MM.1S (cell line): Measurements from ENCODE around the gene SSX2IP.
A peak's percentile ranks its signal among the peaks of the same experiment; 100 is the strongest.

Experiments
- DNase-seq: peaks from one replicate; pipeline ENCODE4 v3.0.0-alpha.2; 2015
- H2AFZ ChIP-seq: fragments of 300-600 bp; sonication (generic); 2 replicates; pipeline ENCODE4 v1.6.0; 2016; ENCODE audit warnings: antibody characterized with exemption, low read length
- H3F3A ChIP-seq: fragments of 300-600 bp; sonication (generic); 2 replicates; pipeline ENCODE4 v1.6.1; 2016; ENCODE audit warnings: mild to moderate bottlenecking, antibody characterized with exemption, low read length, moderate library complexity, mixed read lengths; ENCODE audit not compliant: insufficient read depth
- H3K27ac ChIP-seq: fragments of 300-600 bp; sonication (generic); 2 replicates; pipeline ENCODE4 v1.5.1; 2016; ENCODE audit warnings: mild to moderate bottlenecking, low read length
- H3K27me3 ChIP-seq: fragments of 300-600 bp; sonication (generic); replicated peaks from 2 replicates; pipeline ENCODE4 v1.6.0; 2016; ENCODE audit warnings: low read length; ENCODE audit not compliant: insufficient read depth
- H3K36me3 ChIP-seq: fragments of 300-600 bp; sonication (generic); replicated peaks from 2 replicates; pipeline ENCODE4 v1.6.1; 2016; ENCODE audit warnings: mild to moderate bottlenecking, low read length, mixed read lengths; ENCODE audit not compliant: insufficient read depth
- H3K4me1 ChIP-seq: fragments of 300-600 bp; sonication (generic); 2 replicates; pipeline ENCODE4 v1.6.1; 2016; ENCODE audit warnings: low read length, mixed read lengths
- H3K4me2 ChIP-seq: fragments of 300-600 bp; sonication (generic); 2 replicates; pipeline ENCODE4 v1.6.0; 2016; ENCODE audit warnings: low read depth, low read length
- H3K4me3 ChIP-seq: fragments of 300-600 bp; sonication (generic); 2 replicates; pipeline ENCODE4 v1.5.1; 2016; ENCODE audit warnings: low read length, mixed read lengths
- H3K79me2 ChIP-seq: fragments of 300-600 bp; sonication (generic); 2 replicates; pipeline ENCODE4 v1.6.1; 2016; ENCODE audit warnings: mixed run types, low read length, mixed read lengths
- H3K9ac ChIP-seq: fragments of 300-600 bp; sonication (generic); 2 replicates; pipeline ENCODE4 v1.6.1; 2016; ENCODE audit warnings: low read length, mixed read lengths
- H3K9me2 ChIP-seq: fragments of 300-600 bp; sonication (generic); replicated peaks from 2 replicates; pipeline ENCODE4 v1.6.1; 2016; ENCODE audit warnings: mild to moderate bottlenecking, low read length, mixed read lengths; ENCODE audit not compliant: insufficient read depth
- H3K9me3 ChIP-seq: fragments of 300-600 bp; sonication (generic); replicated peaks from 2 replicates; pipeline ENCODE4 v1.6.1; 2016; ENCODE audit warnings: mild to moderate bottlenecking, low read length, mixed read lengths; ENCODE audit not compliant: insufficient read depth
- H4K20me1 ChIP-seq: fragments of 300-600 bp; sonication (generic); 2 replicates; pipeline ENCODE4 v1.6.1; 2016; ENCODE audit warnings: mild to moderate bottlenecking, low read length, moderate library complexity, mixed read lengths; ENCODE audit not compliant: insufficient read depth
- EZH2 ChIP-seq: fragments of 300-600 bp; sonication (generic); optimal IDR thresholded peaks from 2 replicates; pipeline ENCODE3; 2017; ENCODE audit warnings: low read depth, mild to moderate bottlenecking, antibody characterized with exemption, low read length, mixed read lengths
- EZH2phosphoT487 ChIP-seq: fragments of 300-600 bp; sonication (generic); IDR thresholded peaks from 2 replicates; pipeline ENCODE4 v1.6.1; 2018; ENCODE audit warnings: antibody characterized with exemption, low read length
- TF ChIP-seq, protein P1 (sequence below): fragments of 300-600 bp; sonication (generic); IDR thresholded peaks from 2 replicates; pipeline ENCODE4 v1.5.1; 2016; ENCODE audit warnings: antibody characterized with exemption, low read length, mixed read lengths

SSX2IP gene, protein sequence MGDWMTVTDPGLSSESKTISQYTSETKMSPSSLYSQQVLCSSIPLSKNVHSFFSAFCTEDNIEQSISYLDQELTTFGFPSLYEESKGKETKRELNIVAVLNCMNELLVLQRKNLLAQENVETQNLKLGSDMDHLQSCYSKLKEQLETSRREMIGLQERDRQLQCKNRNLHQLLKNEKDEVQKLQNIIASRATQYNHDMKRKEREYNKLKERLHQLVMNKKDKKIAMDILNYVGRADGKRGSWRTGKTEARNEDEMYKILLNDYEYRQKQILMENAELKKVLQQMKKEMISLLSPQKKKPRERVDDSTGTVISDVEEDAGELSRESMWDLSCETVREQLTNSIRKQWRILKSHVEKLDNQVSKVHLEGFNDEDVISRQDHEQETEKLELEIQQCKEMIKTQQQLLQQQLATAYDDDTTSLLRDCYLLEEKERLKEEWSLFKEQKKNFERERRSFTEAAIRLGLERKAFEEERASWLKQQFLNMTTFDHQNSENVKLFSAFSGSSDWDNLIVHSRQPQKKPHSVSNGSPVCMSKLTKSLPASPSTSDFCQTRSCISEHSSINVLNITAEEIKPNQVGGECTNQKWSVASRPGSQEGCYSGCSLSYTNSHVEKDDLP

DNA sequence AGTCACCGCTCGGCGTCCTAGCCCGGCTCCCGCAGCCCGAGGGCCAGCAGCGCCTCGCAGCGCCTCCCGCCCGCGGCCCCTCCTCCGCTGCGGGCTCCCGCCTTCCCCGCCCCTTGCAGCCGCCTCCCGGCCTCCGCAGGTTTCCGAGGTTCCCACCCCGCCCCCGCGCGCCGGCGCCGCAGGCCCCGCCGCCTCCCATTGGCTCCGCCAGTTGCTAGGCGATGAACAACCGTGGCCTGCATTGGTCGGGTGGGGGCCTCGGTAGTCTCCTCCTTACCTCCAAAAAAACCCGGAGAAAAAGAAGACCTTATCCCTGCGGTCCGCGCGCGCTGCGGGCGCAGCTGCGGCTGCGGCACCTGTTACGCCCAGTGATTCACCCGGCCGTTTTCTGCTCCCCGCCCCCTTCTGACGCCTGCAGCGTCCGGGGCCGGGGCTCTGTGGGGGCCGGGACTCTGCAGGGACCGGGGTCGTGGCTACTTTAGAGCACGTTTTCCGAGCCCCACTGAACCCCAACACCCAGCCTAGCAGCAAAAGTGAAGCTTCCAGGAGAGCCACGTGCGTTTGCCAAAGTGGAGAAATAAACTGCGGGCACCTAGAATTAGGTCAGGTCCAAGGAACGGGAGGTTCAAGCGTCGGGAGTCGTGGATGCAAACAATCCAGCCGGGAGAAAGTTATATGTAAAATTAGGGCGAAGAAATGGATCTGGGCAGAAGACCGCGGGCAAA is at the start of gene SSX2IP:
Gene SSX2IP (minus strand): TSS at position 65 of the 725 bp plus-strand sequence. CDS start 19,242 bp downstream, outside the sequence.
- peak within 1 kb of the TSS; percentile 62 for H3K4me2 ChIP-seq
- no peaks in the 10 kb centered on the region for H3K36me3 ChIP-seq
- H3K79me2 ChIP-seq, result peaks cover 10% of the 10 kb centered on the region
- peak within 1 kb of the TSS; percentile 57; the same call in 1 of the 2 replicates for H3K9ac ChIP-seq
- H3K27ac ChIP-seq, result peak within 1 kb of the TSS; percentile 55; the same call in 1 of the 2 replicates
- DNase-seq, result peak; percentile 93
- peaks cover 16% of the 10 kb centered on the region; the same call in 1 of the 2 replicates for H3K4me1 ChIP-seq
- TF ChIP-seq, protein P1, sequence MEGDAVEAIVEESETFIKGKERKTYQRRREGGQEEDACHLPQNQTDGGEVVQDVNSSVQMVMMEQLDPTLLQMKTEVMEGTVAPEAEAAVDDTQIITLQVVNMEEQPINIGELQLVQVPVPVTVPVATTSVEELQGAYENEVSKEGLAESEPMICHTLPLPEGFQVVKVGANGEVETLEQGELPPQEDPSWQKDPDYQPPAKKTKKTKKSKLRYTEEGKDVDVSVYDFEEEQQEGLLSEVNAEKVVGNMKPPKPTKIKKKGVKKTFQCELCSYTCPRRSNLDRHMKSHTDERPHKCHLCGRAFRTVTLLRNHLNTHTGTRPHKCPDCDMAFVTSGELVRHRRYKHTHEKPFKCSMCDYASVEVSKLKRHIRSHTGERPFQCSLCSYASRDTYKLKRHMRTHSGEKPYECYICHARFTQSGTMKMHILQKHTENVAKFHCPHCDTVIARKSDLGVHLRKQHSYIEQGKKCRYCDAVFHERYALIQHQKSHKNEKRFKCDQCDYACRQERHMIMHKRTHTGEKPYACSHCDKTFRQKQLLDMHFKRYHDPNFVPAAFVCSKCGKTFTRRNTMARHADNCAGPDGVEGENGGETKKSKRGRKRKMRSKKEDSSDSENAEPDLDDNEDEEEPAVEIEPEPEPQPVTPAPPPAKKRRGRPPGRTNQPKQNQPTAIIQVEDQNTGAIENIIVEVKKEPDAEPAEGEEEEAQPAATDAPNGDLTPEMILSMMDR, result no peak
- TF ChIP-seq EZH2 (no peak), EZH2phosphoT487 (no peak)
- H2AFZ ChIP-seq, result peak within 1 kb of the TSS; percentile 74
- H3K27me3 ChIP-seq, result no peaks in the 10 kb centered on the region
- H4K20me1 ChIP-seq, result no peaks in the 10 kb centered on the region
- no peaks in the 10 kb centered on the region for H3K9me2 ChIP-seq
- H3K9me3 ChIP-seq, result no peaks in the 10 kb centered on the region
- H3K4me3 ChIP-seq, result peak within 1 kb of the TSS; percentile 65
- H3F3A ChIP-seq, result no peaks in the 10 kb centered on the region

DNA sequence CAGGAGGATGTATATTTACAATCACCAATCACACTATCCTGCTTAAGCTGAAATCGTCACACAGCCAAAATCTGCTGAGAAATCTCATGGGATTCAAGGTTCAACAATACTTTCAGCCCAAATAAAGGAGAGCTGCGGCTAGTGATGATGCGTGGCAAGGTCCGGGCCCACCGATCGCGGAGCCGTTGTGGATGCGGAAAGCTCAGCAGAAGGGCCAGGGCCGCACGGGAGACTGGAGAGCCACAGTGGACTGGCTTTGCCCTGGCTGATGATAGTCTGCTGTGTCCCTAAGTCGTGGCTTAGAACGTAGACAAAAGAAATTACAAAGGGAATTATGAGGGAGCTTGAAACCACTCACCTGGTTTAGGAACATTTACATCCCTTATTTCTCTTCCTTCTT is 48.0 kb upstream of the SSX2IP start:
- TF ChIP-seq EZH2 (no peak), EZH2phosphoT487 (no peak)
- TF ChIP-seq, protein P1, result no peak
- no peak overlapping the region for H3K4me3 ChIP-seq
- no peak overlapping the region for H3K27ac ChIP-seq
- no peaks in the 10 kb centered on the region for H3K79me2 ChIP-seq
- DNase-seq, result no peak
- no peak overlapping the region for H2AFZ ChIP-seq
- no peak overlapping the region for H3K9ac ChIP-seq
- no peak overlapping the region for H3K4me2 ChIP-seq
- no peaks in the 10 kb centered on the region for H3F3A ChIP-seq
- H3K9me3 ChIP-seq, result no peaks in the 10 kb centered on the region
- H3K36me3 ChIP-seq, result no peaks in the 10 kb centered on the region
- H4K20me1 ChIP-seq, result no peaks in the 10 kb centered on the region
- no peaks in the 10 kb centered on the region for H3K4me1 ChIP-seq
- H3K9me2 ChIP-seq, result no peaks in the 10 kb centered on the region
- no peaks in the 10 kb centered on the region for H3K27me3 ChIP-seq

DNA sequence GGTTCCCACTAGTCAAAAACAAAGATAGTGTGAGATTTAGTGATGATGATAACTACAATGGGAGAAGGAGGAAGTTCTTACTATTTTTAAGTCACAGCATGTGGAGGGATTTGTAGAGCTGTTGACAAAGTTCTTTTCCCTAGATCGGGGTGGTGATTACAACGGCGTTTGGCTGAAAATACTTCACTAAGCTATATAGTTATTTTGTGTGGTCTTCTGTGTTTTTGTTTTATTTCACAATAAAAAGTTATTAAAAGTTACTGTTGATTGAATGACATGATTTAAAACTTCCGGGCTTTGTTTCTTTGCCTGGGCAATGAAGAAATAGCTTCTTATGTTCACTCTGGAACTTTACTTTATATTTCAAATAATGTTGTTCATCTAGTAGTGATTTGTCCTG is 47.3 kb upstream of the SSX2IP start:
- Histone ChIP-seq H3K4me3 (no peak overlapping the region), H3K9me3 (no peaks in the 10 kb centered on the region), H3K4me1 (no peaks in the 10 kb centered on the region), H3K4me2 (no peak overlapping the region), H2AFZ (no peak overlapping the region), H3K36me3 (no peaks in the 10 kb centered on the region), H3K9me2 (no peaks in the 10 kb centered on the region), H3K79me2 (no peaks in the 10 kb centered on the region), H3F3A (no peaks in the 10 kb centered on the region), H3K9ac (no peak overlapping the region), H4K20me1 (no peaks in the 10 kb centered on the region), H3K27me3 (no peaks in the 10 kb centered on the region), H3K27ac (no peak overlapping the region)
- DNase-seq, result no peak
- TF ChIP-seq EZH2phosphoT487, result no peak
- TF ChIP-seq, protein P1, result no peak
- TF ChIP-seq EZH2, result no peak
